Bronchial epithelial cell (primary cell): ENCODE data around the gene SF3A1. TPM values are rescaled to one million over a fixed set of nuclear protein-coding genes. Genes with fewer than 3 reads are reported as not detected.
A peak's percentile ranks its signal among the peaks of the same experiment; 100 is the strongest.

ENCODE experiments used
- DNase-seq: peaks from one replicate; pipeline ENCODE4 v3.0.0-alpha.2; 2010; ENCODE audit warnings: low read depth
- FAIRE-seq: peaks from 2 replicates; lab custom pipeline; 2011; peaks lifted over from hg19 to GRCh38; lab: Jason Lieb, UNC
- H3K27me3 ChIP-seq: 2 replicates; pipeline ENCODE4 v1.5.1; 2011; ENCODE audit warnings: low read length; ENCODE audit not compliant: control insufficient read depth, insufficient read depth
- H3K36me3 ChIP-seq: 2 replicates; pipeline ENCODE4 v1.5.1; 2011; ENCODE audit warnings: low read length; ENCODE audit not compliant: control insufficient read depth, insufficient read depth
- H3K4me3 ChIP-seq: 2 replicates; pipeline ENCODE4 v1.5.1; 2011; ENCODE audit warnings: mild to moderate bottlenecking, low read depth, low read length, control low read depth
- total RNA-seq: library from RNA; depleted of rRNA; stranded (reverse); fragments of >200 nt; gene quantifications from 2 replicates; pipeline ENCODE4 v1.2.1, GENCODE V29; 2014
- TF ChIP-seq, protein P1 (sequence below): IDR thresholded peaks from 2 replicates; pipeline ENCODE4 v1.5.1; 2011; ENCODE audit warnings: mild to moderate bottlenecking, moderate library complexity, low read length, control low read depth, inconsistent platforms; ENCODE audit not compliant: insufficient read depth, severe bottlenecking

SF3A1 gene
- total RNA-seq, 1 donor from 2014 or later: 17.9 TPM

DNA sequence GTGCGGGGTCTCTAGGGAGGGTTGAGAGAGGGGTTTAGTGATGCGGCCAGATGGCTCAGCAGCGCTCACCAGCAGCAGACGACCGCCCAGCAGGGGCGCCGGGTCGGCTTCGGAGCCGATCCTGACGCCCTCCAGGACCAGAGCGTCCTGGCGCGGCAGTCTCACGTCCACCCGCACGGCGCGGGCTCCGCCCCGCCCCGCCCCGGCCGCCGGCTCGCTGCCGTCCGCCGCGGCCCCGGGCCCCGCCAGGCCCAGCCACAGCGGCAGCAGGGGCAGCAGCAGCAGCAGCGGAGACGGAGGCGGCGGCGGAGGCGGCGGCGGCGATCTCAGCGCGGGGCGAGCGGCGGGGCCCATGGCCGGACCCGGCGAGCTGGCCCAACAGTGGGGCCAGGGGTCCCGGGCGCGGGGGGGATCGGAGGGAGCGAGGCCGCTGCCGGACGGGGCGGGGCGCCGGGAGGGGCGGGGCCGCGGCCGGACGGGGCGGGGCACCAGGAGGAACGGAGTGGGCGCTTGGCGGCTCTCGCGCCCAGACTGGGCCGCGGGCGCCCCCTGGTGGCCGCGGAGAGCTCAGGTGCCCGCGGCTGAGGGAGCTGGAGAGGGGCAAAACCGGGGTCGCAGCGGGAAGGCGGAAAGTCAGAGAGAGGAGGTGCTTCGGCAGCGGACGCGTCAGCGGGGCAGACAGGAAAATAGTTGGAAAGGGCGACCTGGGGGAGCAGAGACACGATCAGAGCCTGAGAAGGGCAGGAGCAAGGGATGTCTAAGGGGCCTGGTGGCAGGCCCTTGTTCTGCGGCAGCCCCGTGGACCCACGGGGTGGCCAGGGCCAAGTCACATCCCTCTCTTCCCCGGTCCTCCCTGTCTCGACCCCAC, 30.5 kb upstream of the SF3A1 start, which contains the start of gene RNF215:
Gene RNF215, minus strand, starts transcription at position 452 of the 868 bp plus-strand sequence. Its CDS starts 98 bp downstream, at position 354.
- FAIRE-seq (no peak), DNase-seq (peak; percentile 27)
- TF ChIP-seq, protein P1, sequence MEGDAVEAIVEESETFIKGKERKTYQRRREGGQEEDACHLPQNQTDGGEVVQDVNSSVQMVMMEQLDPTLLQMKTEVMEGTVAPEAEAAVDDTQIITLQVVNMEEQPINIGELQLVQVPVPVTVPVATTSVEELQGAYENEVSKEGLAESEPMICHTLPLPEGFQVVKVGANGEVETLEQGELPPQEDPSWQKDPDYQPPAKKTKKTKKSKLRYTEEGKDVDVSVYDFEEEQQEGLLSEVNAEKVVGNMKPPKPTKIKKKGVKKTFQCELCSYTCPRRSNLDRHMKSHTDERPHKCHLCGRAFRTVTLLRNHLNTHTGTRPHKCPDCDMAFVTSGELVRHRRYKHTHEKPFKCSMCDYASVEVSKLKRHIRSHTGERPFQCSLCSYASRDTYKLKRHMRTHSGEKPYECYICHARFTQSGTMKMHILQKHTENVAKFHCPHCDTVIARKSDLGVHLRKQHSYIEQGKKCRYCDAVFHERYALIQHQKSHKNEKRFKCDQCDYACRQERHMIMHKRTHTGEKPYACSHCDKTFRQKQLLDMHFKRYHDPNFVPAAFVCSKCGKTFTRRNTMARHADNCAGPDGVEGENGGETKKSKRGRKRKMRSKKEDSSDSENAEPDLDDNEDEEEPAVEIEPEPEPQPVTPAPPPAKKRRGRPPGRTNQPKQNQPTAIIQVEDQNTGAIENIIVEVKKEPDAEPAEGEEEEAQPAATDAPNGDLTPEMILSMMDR: peak; percentile 87
- Histone ChIP-seq H3K27me3 (no peaks in the 10 kb centered on the region), H3K36me3 (peaks cover 1% of the 10 kb centered on the region), H3K4me3 (peak within 1 kb of the TSS; percentile 51)

DNA sequence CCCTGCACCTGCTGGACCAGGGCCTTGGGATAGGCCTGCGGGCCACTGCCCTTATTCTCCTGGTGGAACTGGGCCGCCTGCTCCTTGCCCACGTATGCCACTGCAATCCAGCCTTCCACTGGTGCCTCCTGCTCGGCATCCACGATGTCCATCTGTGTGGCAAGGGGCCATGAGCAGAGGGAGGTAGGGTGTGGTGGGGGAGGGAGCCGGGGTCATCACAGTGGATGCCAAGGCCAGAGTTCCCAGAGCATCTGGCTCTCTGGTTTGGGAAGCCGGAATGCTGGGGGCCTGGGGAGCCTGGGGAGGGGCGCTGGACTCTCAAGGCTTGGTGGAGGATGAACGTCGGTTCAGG, 29.9 kb upstream of the SF3A1 start:
- no peak for FAIRE-seq
- Histone ChIP-seq H3K4me3 (peak overlapping the region; percentile 51), H3K36me3 (peaks cover 1% of the 10 kb centered on the region), H3K27me3 (no peaks in the 10 kb centered on the region)
- DNase-seq: no peak
- TF ChIP-seq, protein P1: no peak

DNA sequence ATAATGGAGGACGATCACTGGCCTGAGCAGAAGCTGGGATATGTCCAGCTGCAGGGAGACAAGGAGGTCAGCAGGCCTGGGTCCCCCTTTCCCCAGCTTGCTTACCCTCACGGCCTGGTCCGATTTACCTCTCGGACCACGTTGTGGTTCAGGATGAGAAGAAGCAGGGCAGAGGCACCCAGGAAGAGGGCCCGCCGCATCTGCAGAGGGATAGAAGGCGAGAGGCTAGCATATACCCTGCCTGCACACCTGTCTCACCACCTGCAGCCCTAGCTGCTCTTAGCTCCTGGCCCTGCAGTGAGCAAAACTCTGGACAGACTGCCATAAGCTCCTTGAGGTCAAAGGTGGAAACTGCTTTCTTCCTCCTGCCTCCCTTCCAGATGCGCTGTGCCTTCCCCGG, 29.2 kb upstream of the SF3A1 start:
- Histone ChIP-seq H3K27me3 (no peaks in the 10 kb centered on the region), H3K36me3 (peaks cover 1% of the 10 kb centered on the region), H3K4me3 (no peak overlapping the region)
- TF ChIP-seq, protein P1: no peak
- DNase-seq (no peak), FAIRE-seq (no peak)

DNA sequence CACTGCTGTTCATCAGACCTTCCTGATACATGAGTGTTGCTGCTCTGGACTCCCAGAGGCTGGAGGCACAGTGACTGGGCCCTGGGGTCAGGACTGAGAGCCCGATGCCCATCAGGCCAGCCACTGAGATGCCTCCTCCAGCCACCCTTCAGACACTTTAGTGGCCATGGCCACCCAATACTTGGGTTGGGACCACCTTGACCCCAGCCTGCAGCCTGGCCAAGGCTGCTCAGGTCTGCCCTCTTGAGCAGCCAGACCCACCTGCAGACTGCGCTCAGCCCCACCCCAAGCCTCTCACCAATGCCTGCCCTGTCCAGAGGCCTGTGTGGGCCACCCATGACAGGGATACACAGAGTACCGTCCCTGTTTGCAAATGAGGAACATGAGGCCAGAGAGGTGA, 26.4 kb upstream of the SF3A1 start:
- Histone ChIP-seq H3K36me3 (peaks cover 9% of the 10 kb centered on the region), H3K4me3 (no peak overlapping the region), H3K27me3 (no peaks in the 10 kb centered on the region)
- DNase-seq: no peak
- TF ChIP-seq, protein P1: no peak
- no peak for FAIRE-seq

DNA sequence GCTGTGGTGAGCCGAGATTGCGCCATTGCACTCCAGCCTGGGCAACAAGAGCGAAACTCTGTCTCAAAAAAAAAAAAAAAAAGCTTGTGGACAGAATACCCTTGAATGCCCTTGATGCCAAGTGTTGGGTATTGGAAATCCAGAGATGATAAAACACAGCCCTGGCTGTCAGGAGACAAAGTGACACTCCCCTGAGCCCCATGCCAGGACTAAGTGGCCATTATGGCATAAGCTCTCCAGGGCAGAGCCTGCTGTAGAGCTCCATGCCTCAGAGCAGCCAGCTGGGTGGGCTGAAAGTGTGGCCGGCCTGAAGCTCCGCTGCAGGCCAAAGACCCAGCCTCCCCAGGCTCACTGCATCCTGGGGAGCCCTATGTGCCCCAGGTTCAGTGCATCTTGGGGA, 25.6 kb upstream of the SF3A1 start:
- Histone ChIP-seq H3K4me3 (no peak overlapping the region), H3K36me3 (peaks cover 10% of the 10 kb centered on the region), H3K27me3 (no peaks in the 10 kb centered on the region)
- DNase-seq (no peak), FAIRE-seq (no peak)
- TF ChIP-seq, protein P1: no peak
